HepG2 (cell line): ENCODE data around the gene BRD1. TPM values are rescaled to one million over a fixed set of nuclear protein-coding genes. Genes with fewer than 3 reads are reported as not detected.

ENCODE experiments used
- ATAC-seq: fragments of 200-7000 bp; cut with Tn5 transposase; 3 replicates; pipeline ENCODE4 v1.9.1; 2020; ENCODE audit warnings: mild to moderate bottlenecking, moderate library complexity
- BruUV-seq: library from RNA; stranded (reverse); fragments of 400-500 nt; replicated peaks from 2 replicates; lab custom pipeline; 2021; lab: Mats Ljungman, UMichigan
- CTCF ChIA-PET: fragments of 300-600 bp; formaldehyde crosslinking; extraction: SDS; loops from one replicate; lab custom pipeline; 2021; ENCODE audit warnings: low total read pairs, inconsistent platforms, low intra/inter-chr PET ratio; lab: Yijun Ruan, JAX
- POLR2A ChIA-PET: fragments of 350-600 bp; sonication (Branson Sonifier 250); formaldehyde crosslinking; loops from one replicate; lab custom pipeline; 2020; ENCODE audit warnings: antibody characterized with exemption, inconsistent platforms; lab: Yijun Ruan, JAX
- DNase-seq: peaks from one replicate; pipeline ENCODE4 v3.0.0-alpha.2; 2015; ENCODE audit warnings: low spot score
- FAIRE-seq: peaks from 3 replicates; lab custom pipeline; 2011; peaks lifted over from hg19 to GRCh38; lab: Jason Lieb, UNC
- H2AFZ ChIP-seq: one replicate; pipeline ENCODE4 v1.6.1; 2011; ENCODE audit warnings: low read length, inconsistent platforms
- H3K27ac ChIP-seq: fragments of 300-600 bp; 3 replicates; pipeline ENCODE4 v1.8.0; 2011; ENCODE audit warnings: mixed run types, mild to moderate bottlenecking, mixed read lengths, low read length, inconsistent platforms; ENCODE audit not compliant: insufficient read depth; ENCODE audit errors: extremely low read length
- H3K27me3 ChIP-seq, 2 experiments: fragments of 200-600 bp in 1 of 2; 2 replicates in 1 of 2; 3 replicates in 1 of 2; pipeline versions ENCODE4 v1.6.0 to v1.8.0; 2011; ENCODE audit warnings: low read length in 2 of 2, mild to moderate bottlenecking in 2 of 2, moderate library complexity in 2 of 2, inconsistent platforms in 1 of 2; ENCODE audit not compliant: insufficient read depth in 2 of 2, control insufficient read depth in 1 of 2
- H3K36me3 ChIP-seq, 2 experiments: fragments of 200-600 bp in 1 of 2; replicated peaks in 1 of 2; 2 replicates in 1 of 2; 3 replicates in 1 of 2; pipeline versions ENCODE4 v1.5.1 to v1.8.0; 2011; ENCODE audit warnings: low read length in 2 of 2, inconsistent platforms in 1 of 2; ENCODE audit not compliant: insufficient read depth in 2 of 2, control insufficient read depth in 1 of 2
- H3K4me1 ChIP-seq: 2 replicates; pipeline ENCODE4 v1.5.1; 2012; ENCODE audit warnings: low read length, inconsistent platforms; ENCODE audit not compliant: insufficient read depth
- H3K4me2 ChIP-seq: 2 replicates; pipeline ENCODE4 v1.6.0; 2011; ENCODE audit warnings: low read depth, low read length, inconsistent platforms
- H3K4me3 ChIP-seq, 3 experiments: fragments of 200-600 bp in 1 of 3; sonication (generic), shearing (Covaris generic) in 1 of 3; replicated peaks in 1 of 3; 2 replicates each; pipeline ENCODE4 v1.5.1; 2011 to 2016; ENCODE audit warnings: low read length in 3 of 3, inconsistent platforms in 2 of 3, low read depth in 2 of 3, mild to moderate bottlenecking in 2 of 3, control low read depth in 1 of 3, mixed read lengths in 1 of 3; ENCODE audit not compliant: insufficient read depth in 1 of 3
- H3K79me2 ChIP-seq: one replicate; pipeline ENCODE4 v1.6.1; 2011; ENCODE audit warnings: low read length, inconsistent platforms; ENCODE audit not compliant: insufficient read depth
- H3K9ac ChIP-seq: 2 replicates; pipeline ENCODE4 v1.6.0; 2011; ENCODE audit warnings: mild to moderate bottlenecking, low read depth, low read length, inconsistent platforms; ENCODE audit not compliant: insufficient read depth
- H3K9me3 ChIP-seq: 2 replicates; pipeline ENCODE4 v1.5.1; 2012; ENCODE audit warnings: mild to moderate bottlenecking, low read length
- H4K20me1 ChIP-seq: 2 replicates; pipeline ENCODE4 v1.6.0; 2011; ENCODE audit warnings: inconsistent platforms, mild to moderate bottlenecking, low read length, moderate library complexity; ENCODE audit not compliant: insufficient read depth
- ERF ChIP-seq: IDR thresholded peaks from 2 replicates; pipeline ENCODE4 v1.6.1; 2018; ENCODE audit warnings: missing biosample characterization, missing genetic modification reagents
- HBP1 ChIP-seq: IDR thresholded peaks from 2 replicates; pipeline ENCODE4 v1.6.1; 2016; ENCODE audit warnings: low read depth, control low read depth
- HOXA9 ChIP-seq: sonication (generic); formaldehyde crosslinking; IDR thresholded peaks from 2 replicates; pipeline ENCODE4 v1.8.1; 2022; ENCODE audit warnings: missing genetic modification reagents, mild to moderate bottlenecking, moderate library complexity, borderline replicate concordance
- KDM5B ChIP-seq: sonication (generic); formaldehyde crosslinking; IDR thresholded peaks from 2 replicates; pipeline ENCODE4 v1.4.0; 2020; ENCODE audit warnings: missing genetic modification reagents, mild to moderate bottlenecking, borderline replicate concordance
- RAD51 ChIP-seq: fragments of 450-650 bp; IDR thresholded peaks from 2 replicates; pipeline ENCODE4 v1.6.1; 2016; ENCODE audit warnings: borderline replicate concordance
- RBAK ChIP-seq: sonication (generic); formaldehyde crosslinking; IDR thresholded peaks from 2 replicates; pipeline ENCODE4 v1.5.1; 2020; ENCODE audit warnings: mild to moderate bottlenecking, missing genetic modification reagents
- SP5 ChIP-seq: IDR thresholded peaks from 2 replicates; pipeline ENCODE4 v1.6.1; 2016; ENCODE audit warnings: low read depth, borderline replicate concordance
- TCF12 ChIP-seq, 2 experiments: fragments of 450-650 bp in 1 of 2; sonication (generic) in 1 of 2; formaldehyde crosslinking in 1 of 2; IDR thresholded peaks; 2 replicates each; pipeline versions ENCODE4 v1.6.1 to v1.8.0; 2017 to 2022; ENCODE audit warnings: antibody characterized with exemption in 1 of 2, mild to moderate bottlenecking in 1 of 2, missing genetic modification reagents in 1 of 2, moderate library complexity in 1 of 2
- ZNF230 ChIP-seq: sonication (generic); formaldehyde crosslinking; IDR thresholded peaks from 2 replicates; pipeline ENCODE4 v1.4.0; 2020; ENCODE audit warnings: mild to moderate bottlenecking, missing genetic modification reagents
- ZNF333 ChIP-seq: sonication (generic); formaldehyde crosslinking; IDR thresholded peaks from 2 replicates; pipeline ENCODE4 v1.4.0; 2020; ENCODE audit warnings: mild to moderate bottlenecking, missing genetic modification reagents, borderline replicate concordance
- ZNF33B ChIP-seq: sonication (generic); formaldehyde crosslinking; IDR thresholded peaks from 2 replicates; pipeline ENCODE4 v1.5.1; 2020; ENCODE audit warnings: mild to moderate bottlenecking, missing genetic modification reagents
- ZNF547 ChIP-seq: sonication (generic); formaldehyde crosslinking; IDR thresholded peaks from 2 replicates; pipeline ENCODE4 v1.5.1; 2020; ENCODE audit warnings: mild to moderate bottlenecking, missing genetic modification reagents
- ZNF576 ChIP-seq: sonication (generic); formaldehyde crosslinking; IDR thresholded peaks from 2 replicates; pipeline ENCODE4 v1.4.0; 2020; ENCODE audit warnings: mild to moderate bottlenecking, missing genetic modification reagents
- ZNF691 ChIP-seq: sonication (generic); formaldehyde crosslinking; IDR thresholded peaks from 2 replicates; pipeline ENCODE4 v1.4.0; 2020; ENCODE audit warnings: missing genetic modification reagents, low read depth, mild to moderate bottlenecking, borderline replicate concordance
- ZNF720 ChIP-seq: sonication (generic); formaldehyde crosslinking; IDR thresholded peaks from 2 replicates; pipeline ENCODE4 v1.4.0; 2020; ENCODE audit warnings: missing genetic modification reagents
- WGBS: methylation state at CpG from one replicate; pipeline ENCODE4 v1.1.6; 2017; ENCODE audit warnings: low lambda C conversion rate; 5-methylcytosine and 5-hydroxymethylcytosine counted together
- in situ Hi-C: cut with HindIII; loops from 2 replicates; pipeline ENCODE4 v1.10.0; 2017; ENCODE audit warnings: low pct_unique_long_range_greater_than_20kb; ENCODE audit not compliant: extremely low pct_ligation_motif_present
- intact Hi-C: fragments of 100-400 bp; cut with micrococcal nuclease; formaldehyde crosslinking; loops from one replicate; pipeline ENCODE4 v1.10.0; 2022; ENCODE audit not compliant: unreplicated experiment
- polyA plus RNA-seq, 8 experiments: library from polyadenylated mRNA; depleted of rRNA in 3 of 8; stranded (reverse) in 7 of 8; unstranded in 1 of 8; fragments of >200 nt; fragmentation: Illumina TruSeq in 4 of 8; extraction: Trizol in 4 of 8; gene quantifications; 2 replicates each; pipeline versions ENCODE4 v1.2.1 to v1.2.3, GENCODE V29; 2011 to 2016; ENCODE audit warnings: low read depth in 4 of 8, missing spikeins in 1 of 8, mixed read lengths in 1 of 8; ENCODE audit not compliant: insufficient read depth in 1 of 8
- total RNA-seq, 5 experiments: library from RNA; depleted of rRNA; stranded (reverse); fragments of >200 nt; fragmentation: Illumina TruSeq; extraction: Trizol; gene quantifications; 2 replicates each; pipeline ENCODE4 v1.2.3, GENCODE V29; 2016; ENCODE audit warnings: low read depth in 1 of 5

The BRD1 gene
- total and polyA plus RNA-seq, 2 of the 13 experiments (the other 11 are each of a cell fraction or from before 2014, with no cell fraction given): 5.1 to 12.0 TPM

GRCh38 chr22:49862496-49862776, 34.8 kb upstream of the BRD1 start:
- no peak overlapping the region for H3K4me2 ChIP-seq
- H3K27ac ChIP-seq: no peak overlapping the region
- no peak overlapping the region for H3K4me3 ChIP-seq
- peaks cover 87% of the 10 kb centered on the region for H3K79me2 ChIP-seq
- WGBS: 95% methylated on average over 5 of the region's 5 CpGs
- intact Hi-C loops: no loop called here
- H4K20me1 ChIP-seq: peaks cover 10% of the 10 kb centered on the region
- ATAC-seq (no peak), DNase-seq (no peak), FAIRE-seq (no peak)
- H3K9me3 ChIP-seq: peaks cover 14% of the 10 kb centered on the region
- no peak overlapping the region for H2AFZ ChIP-seq
- in situ Hi-C loops: no loop called here
- ChIA-PET CTCF (no interaction called here), POLR2A (no interaction called here)
- H3K36me3 ChIP-seq: peaks cover 0 to 5% of the 10 kb centered on the region in 2 experiments; a peak in 2 of 5 replicates
- H3K9ac ChIP-seq: no peak overlapping the region
- BruUV-seq: no TSS peak
- TF ChIP-seq ZNF720 (CRISPR knock-in tag): no peak
- no peak for TF ChIP-seq SP5
- no peak for TF ChIP-seq ZNF230
- TF ChIP-seq ZNF33B: no peak
- no peak for TF ChIP-seq KDM5B
- no peak for TF ChIP-seq ERF
- TF ChIP-seq ZNF691: no peak
- no peak for TF ChIP-seq ZNF576 (CRISPR knock-in tag)
- TF ChIP-seq ZNF547 (CRISPR knock-in tag): no peak
- no peak for TF ChIP-seq TCF12 (IDR thresholded peaks at IDR 0.05)
- no peak for TF ChIP-seq TCF12 (CRISPR knock-in tag; IDR thresholded peaks at IDR 0.05)
- no peak for TF ChIP-seq ZNF333 (CRISPR knock-in tag)
- TF ChIP-seq RAD51: no peak
- TF ChIP-seq HBP1: no peak
- TF ChIP-seq RBAK (CRISPR knock-in tag): no peak
- TF ChIP-seq HOXA9 (CRISPR knock-in tag): no peak
- TF ChIP-seq, all 625 proteins: peak for 0
- Histone ChIP-seq H3K4me1 (peaks cover 20% of the 10 kb centered on the region), H3K27me3 (no peaks in the 10 kb centered on the region)
